Activated T-helper 9 cell treated with anti-CD3 and anti-CD28 coated beads, Interleukin-2, amount 50 U/mL, for 16 hours (primary cell): ENCODE data around the gene FOXQ1.

Source experiments
- DNase-seq: peaks from one replicate; pipeline ENCODE4 v3.0.0-alpha.2; 2020; ENCODE audit warnings: low read depth

The FOXQ1 gene, protein sequence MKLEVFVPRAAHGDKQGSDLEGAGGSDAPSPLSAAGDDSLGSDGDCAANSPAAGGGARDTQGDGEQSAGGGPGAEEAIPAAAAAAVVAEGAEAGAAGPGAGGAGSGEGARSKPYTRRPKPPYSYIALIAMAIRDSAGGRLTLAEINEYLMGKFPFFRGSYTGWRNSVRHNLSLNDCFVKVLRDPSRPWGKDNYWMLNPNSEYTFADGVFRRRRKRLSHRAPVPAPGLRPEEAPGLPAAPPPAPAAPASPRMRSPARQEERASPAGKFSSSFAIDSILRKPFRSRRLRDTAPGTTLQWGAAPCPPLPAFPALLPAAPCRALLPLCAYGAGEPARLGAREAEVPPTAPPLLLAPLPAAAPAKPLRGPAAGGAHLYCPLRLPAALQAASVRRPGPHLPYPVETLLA

DNA sequence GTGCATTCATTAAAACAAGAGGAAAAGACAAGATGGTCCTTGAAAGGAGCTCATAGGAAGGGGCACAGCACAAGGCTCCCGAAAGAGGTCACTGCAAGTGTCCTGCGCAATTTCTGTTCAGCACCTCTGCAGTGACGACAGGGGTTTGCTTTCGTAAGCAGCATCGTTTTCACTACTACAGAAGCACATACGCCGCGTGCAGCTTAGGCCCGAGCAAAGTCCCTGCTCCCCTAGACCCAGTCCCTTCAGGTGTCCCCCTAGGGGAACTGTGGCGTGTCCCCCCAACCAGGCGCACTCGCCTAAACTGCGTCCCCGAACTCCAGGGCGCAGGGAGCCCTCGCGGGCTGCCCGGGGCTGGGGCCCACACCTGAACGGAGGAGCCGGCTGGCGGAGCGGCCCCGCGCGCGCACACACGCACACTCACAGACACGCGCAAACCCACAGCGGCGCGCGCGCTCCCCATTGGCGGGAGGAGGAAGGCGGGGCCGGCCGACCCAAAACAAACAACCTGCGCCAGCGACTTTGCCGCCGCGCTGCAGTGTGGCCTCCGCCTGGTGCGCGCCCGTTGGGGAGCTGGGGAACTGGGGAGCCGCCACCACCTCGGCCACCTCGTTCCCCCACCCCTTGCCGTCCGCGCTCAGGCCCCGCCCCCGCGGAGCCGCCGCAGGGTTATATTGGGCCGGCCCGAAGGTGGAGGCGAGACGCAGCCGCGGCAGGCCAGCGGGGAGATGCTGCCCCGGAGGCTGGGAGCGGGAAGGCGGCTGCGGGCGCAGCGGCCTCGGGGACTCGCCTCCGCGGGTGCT lies at the start of gene FOXQ1:
Gene FOXQ1, plus strand, starts transcription at position 699 of the 803 bp plus-strand sequence. CDS start 607 bp downstream, outside the sequence.
- DNase-seq: no peak

DNA sequence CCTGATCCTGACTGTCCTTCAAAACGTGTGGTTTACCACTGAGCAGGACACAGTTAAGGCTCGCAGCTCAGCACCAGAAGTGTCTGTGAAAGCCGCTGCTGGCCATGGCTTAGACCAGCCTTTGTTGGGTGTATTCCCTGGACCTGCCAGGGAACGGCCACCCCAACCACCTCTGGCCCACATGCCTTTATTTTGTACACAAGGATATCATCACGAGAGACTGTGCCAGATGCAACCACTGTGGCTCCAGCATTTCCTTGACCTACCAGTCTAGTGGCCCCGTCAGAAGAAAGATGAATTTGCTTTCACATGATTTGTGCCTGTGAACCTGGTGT lies 49.2 kb upstream of the FOXQ1 start:
- DNase-seq: no peak

GRCh38 chr6:1263039-1263849 lies 48.7 kb upstream of the FOXQ1 start:
- DNase-seq: no peak

- DNase-seq: no peak
Observed at GRCh38 chr6:1263850-1264377, 48.0 kb upstream of the FOXQ1 start.

- DNase-seq: no peak
Observed at GRCh38 chr6:1264619-1265445, 47.1 kb upstream of the FOXQ1 start.

GRCh38 chr6:1266686-1267056 lies 45.2 kb upstream of the FOXQ1 start:
- DNase-seq: no peak

- no peak for DNase-seq
Observed at GRCh38 chr6:1267057-1267732, 44.7 kb upstream of the FOXQ1 start.

GRCh38 chr6:1267790-1268762 lies 43.8 kb upstream of the FOXQ1 start:
- no peak for DNase-seq

DNA sequence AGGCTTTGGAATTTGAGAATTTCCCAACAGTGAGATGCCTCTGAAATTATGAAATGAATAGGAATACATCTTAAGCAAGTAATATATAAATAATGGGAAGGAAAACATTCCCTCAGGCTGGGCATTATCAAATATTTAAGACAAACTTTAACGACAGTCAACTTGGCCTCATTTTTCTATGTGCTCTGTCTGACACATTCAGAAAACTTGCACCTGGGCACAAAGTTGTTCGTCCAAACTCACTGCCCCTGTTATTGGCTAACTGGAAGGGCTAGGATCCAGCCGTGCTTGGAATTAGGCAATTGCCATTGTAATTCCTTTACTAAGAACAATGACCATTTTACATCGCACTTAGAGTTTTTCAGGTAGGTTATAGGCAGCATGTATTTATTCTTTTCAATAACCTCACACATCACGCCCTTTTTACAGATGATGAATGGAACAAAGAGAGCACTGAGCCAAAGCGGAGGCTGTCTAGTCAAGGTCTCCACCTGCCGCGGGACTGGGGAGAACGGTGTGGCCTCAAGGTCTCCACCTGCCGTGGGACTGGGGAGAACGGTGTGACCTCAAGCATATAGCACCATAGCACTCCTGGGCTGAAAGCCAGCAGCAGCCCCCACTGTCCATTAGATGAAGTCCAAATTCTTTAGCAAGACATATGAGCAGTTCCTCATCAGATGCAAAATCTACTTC lies 40.7 kb upstream of the FOXQ1 start:
- no peak for DNase-seq

- no peak for DNase-seq
Observed at GRCh38 chr6:1278061-1278720, 33.7 kb upstream of the FOXQ1 start.

- DNase-seq: no peak
Observed at GRCh38 chr6:1279065-1279464, 32.8 kb upstream of the FOXQ1 start.

DNA sequence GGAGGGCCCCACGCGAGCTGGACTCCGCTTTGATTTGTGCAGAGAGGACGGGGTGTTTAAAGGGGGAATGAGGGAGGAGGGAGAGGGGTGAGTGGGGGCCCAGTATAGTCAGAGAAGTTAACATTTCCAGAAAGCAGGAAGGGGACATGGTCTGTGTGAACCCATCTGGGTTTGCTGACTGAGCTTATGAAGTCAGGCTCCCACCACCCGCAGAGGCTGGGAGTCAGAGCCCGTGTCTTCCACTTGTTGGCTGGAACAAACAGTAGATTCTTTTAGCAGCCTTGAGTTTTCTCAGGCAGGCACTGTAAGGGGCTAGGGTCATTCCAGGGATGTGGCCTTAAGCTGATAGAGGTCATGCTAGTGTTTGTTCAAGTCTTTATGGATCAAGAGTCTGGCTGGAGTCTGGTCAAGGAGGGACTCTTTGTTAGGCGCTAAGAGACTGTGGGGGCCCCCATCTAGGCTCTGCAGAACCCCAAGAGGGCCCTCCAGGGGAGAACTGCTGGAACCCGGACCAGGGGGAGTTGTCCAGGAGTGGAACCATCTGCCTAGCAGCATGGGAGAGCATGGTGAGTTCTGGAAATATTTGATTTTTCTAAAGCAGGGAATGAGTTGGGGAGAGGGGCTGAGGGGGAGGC lies 31.1 kb upstream of the FOXQ1 start:
- no peak for DNase-seq

- no peak for DNase-seq
Observed at GRCh38 chr6:1281746-1282145, 30.2 kb upstream of the FOXQ1 start.

GRCh38 chr6:1283501-1283900 lies 28.4 kb upstream of the FOXQ1 start:
- no peak for DNase-seq

GRCh38 chr6:1285556-1285955 lies 26.3 kb upstream of the FOXQ1 start:
- no peak for DNase-seq

DNA sequence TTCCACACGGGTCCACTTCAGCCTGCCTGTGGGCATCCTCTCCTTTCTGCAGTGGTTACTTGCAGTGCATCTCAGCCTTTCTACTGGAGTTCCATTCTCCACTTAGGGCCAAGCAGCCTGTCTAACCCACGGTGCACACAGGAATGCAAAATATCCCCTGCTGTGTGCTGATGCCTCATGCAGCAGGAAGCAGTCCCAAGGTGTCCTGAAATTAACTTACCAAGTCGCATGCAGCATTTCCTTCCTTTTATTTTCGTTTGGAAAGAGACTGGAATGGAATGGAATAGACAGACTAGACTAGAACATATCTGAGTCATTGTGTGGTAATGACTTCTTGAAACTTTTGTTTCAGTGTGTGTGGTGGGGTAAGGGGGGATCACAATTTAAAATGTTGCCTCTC lies 25.9 kb upstream of the FOXQ1 start:
- no peak for DNase-seq

DNA sequence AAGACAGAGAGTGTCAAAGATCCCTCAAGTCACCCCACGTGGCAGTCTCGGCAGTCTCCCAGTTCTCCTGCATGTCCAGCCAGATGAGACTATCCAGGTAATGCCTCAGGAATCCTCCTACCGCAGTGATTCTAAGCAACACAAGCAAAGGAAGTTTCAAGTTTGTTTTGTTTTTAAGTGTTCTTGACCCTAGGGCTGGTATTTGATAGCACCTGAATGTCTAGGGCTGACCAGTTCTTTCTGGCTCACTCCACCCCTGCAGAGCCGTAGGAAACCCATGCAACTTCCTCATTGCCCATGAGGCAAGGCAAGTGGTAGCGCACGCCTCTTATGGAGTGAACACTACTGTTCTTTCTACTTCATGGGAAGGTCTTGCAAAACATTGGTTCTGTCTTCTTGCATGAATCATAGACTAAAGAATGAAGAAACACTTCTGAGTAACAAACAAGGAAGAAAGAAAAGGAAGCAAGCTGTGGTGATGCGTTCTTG lies 24.8 kb upstream of the FOXQ1 start:
- no peak for DNase-seq

GRCh38 chr6:1290086-1290485 lies 21.8 kb upstream of the FOXQ1 start:
- no peak for DNase-seq
